HG03354 (cell line): ENCODE measurements around the gene DAB1.

Experiments used
- ATAC-seq: cut with Tn5 transposase; IDR thresholded peaks from one replicate; pipeline ENCODE4 v1.9.1; 2021; ENCODE audit warnings: mild to moderate bottlenecking; ENCODE audit not compliant: unreplicated experiment, poor library complexity, severe bottlenecking

Gene DAB1

DNA sequence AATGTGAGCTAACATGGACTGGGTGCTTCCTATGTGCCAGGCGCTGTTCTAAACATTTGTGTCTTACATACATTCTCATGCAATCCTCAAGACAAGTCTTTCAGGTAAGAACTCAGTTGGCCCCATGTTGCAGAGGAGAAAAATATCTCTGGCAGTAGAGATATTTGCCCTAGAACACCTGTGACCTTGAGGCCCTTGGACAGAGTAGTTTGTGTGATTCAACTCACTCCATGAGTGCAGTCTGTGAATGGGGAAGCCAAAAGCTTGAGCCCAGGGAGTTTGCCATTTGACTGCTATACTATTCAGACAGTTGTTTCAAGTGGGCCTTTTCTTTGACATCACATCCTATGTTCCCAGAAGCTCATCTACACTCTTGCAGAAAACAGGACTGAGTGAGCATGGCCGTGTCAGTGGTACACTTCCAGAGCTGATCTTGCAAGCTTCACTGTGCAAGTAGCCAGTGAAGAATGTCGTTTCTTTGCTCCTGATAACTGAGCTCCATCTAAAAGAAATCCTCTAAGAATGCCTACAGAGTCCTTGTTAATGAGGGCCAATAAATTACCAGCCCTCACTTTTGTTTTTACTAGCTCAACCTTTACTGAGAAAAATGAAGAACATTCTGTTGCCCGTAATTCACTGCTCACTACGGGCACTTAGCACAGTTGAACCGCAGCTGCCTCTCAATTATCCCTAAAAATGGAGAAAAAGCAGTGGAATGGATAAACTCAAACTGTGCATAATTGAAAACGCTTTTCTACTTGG, 359.3 kb downstream of the DAB1 start:
- ATAC-seq = no peak

- ATAC-seq = no peak
These were observed 360.3 kb downstream of the DAB1 start for GRCh38 chr1:57063406-57064125.

GRCh38 chr1:57061369-57061768, 362.5 kb downstream of the DAB1 start:
- no peak for ATAC-seq

- no peak for ATAC-seq
These were observed 363.4 kb downstream of the DAB1 start for GRCh38 chr1:57060451-57060850.

GRCh38 chr1:57058652-57059501, 365.0 kb downstream of the DAB1 start:
- no peak for ATAC-seq

DNA sequence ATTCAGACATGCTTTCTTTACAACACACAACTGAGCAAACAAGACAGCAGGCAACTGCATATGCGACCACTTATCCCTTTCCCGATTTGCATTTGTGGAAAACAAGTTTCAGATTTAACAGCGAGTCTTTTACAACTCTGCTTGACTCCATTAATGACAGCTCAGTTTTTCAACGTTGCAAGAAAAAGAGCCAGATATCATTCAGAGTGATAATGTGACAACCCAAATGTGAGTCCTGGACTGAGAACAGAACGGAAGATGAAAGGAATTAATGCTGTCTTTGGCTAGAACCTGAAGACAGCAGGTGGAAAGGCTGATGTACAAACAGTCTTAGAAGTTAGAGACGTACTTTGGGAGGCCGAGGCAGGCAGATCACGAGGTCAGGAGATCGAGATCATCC, 375.0 kb downstream of the DAB1 start:
- ATAC-seq = no peak

DNA sequence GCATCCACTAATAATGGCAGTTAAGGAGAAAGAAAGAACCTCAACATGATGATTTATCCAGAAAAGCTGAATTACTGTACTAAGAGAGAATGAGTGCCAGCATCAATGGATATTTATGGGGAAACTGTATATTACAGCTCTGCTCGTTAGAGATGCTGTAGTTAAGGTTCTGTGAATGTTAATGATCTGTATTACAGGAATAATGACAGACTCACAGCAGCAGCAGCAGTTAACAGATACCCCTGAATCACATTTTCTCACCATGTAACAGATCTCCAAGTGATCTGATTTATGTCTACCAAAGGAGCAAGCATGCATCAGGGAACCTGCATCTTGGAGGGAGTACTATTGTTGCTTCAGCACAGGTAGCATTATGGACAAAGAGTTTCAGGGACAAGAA, 377.4 kb downstream of the DAB1 start:
- no peak for ATAC-seq

DNA sequence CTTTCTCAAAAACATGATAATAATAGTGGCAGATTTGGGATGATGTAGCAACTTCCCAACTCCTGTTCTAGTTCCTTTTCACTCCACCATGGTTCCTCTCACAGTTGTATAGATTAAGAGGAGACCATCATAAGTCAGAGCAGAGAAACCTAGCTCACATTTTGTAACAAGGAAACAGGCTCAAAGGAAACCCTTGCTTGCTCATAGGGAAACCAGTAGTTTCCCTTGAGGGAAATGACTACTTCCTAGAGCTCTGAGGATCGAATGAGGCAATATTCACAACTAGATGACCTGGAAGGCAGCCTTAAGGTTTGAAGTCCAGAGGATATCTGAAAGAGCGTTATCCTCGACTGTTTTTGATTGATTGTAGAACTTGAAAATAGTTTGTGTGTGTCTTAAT, 382.0 kb downstream of the DAB1 start:
- no peak for ATAC-seq

- no peak for ATAC-seq
These were observed 383.0 kb downstream of the DAB1 start for GRCh38 chr1:57040811-57041210.

GRCh38 chr1:57036641-57037579, 386.9 kb downstream of the DAB1 start:
- no peak for ATAC-seq

GRCh38 chr1:57034713-57035112, 389.1 kb downstream of the DAB1 start:
- ATAC-seq = no peak

DNA sequence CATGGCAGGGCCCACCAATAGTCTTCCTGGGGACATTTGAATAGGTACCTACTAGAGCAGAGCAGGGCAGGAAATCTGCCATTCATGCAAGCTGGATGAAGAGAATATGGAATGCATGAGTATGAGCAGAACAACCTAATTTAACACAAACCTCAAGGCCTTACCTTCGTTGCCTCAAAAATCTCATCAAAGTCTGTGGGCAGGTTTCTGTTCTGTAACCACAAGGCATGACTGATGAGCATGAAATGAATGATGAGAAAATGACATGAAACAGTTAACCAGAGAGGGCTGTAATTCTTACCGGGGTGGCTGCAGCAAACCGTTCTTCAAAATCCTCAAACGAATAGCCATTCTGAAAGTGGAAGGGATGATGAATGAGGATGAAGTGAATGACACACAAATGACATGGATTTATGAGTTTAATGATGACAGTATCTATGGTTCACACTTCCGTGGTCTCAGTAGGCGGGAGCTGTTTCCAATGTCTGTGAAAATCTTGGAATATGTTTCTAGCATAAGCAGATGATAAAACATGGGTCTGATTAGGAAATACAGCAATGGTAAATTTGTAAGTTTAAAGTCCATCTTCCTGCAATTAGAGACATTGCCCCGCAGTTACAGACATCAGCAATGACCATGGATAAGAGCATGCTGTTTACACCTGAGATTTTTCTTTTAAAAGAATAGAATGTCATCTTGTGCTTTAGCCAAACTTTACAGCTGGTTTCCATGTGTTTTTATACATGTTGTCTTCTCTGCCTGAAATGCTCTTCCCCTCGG, 390.4 kb downstream of the DAB1 start:
- no peak for ATAC-seq

GRCh38 chr1:57026624-57027354, 397.1 kb downstream of the DAB1 start:
- no peak for ATAC-seq

- ATAC-seq = no peak
These were observed 399.0 kb downstream of the DAB1 start for GRCh38 chr1:57024855-57025254.

DNA sequence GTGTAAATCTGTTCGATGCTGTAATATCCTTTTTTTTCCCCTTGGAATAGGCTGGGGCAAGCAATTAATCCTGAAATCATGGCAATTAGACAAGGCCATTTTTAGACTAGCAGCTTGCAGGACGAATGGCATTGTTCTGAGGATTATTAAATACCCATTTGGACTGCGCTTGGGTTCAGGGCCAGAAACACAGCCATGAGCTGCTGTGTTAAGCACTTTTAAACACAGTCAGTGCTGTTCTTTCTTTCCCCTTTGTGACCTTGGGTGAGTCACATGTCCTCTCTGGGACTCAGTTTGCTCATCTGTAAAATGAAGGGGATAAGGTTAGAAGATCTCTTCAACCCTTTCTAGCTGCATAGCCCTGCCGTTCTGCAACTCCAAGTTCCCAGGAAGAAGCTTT, 399.4 kb downstream of the DAB1 start:
- ATAC-seq = no peak

DNA sequence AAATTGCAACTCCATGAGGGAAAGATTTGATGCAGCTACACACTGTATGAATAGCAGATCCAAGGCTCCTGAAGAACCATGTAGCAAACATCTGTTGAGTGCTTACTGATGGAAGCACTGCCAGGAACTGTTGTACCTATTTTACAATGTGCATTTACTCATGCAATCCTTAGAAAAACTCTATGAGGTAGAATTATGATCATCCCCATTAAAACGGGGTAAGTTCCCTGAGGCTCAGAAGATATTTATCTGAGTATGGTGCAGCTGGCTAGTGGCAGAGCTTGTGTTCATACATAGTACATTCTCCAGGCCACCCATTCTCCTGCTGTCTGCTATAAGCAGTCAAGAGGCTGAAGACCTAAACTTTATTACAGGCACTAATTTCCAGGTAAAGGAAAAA, 403.6 kb downstream of the DAB1 start:
- no peak for ATAC-seq

GRCh38 chr1:57019236-57019839, 404.5 kb downstream of the DAB1 start:
- ATAC-seq = no peak

- ATAC-seq = no peak
These were observed 405.7 kb downstream of the DAB1 start for GRCh38 chr1:57018119-57018518.
